Measurements from ENCODE around the gene KNG1.

Gene KNG1

DNA sequence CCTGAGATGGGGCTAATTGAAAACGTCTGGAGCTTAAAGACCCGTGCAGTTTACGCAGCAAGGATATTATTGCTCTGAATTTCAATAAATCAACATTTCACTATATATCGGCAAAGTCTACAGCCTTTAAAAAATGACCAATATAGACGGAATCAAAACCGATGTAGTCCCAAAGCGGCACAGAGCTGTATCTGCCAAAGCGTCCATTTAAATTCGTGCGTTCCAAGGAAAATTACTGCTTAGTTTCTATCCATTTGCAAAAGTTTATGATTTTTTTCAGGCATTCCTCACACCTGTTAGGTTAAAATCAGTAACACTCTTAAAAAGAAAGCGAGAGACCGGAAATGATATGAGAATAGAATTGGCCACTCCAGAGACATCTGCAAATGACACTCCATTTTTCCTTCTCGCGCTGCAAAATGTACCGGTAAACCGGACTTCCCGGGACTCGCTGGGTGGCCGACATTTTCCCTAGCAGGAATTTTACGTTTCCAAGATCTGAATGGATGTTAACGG lies 65.4 kb downstream of the KNG1 start:
- DNase-seq: no peak

DNA sequence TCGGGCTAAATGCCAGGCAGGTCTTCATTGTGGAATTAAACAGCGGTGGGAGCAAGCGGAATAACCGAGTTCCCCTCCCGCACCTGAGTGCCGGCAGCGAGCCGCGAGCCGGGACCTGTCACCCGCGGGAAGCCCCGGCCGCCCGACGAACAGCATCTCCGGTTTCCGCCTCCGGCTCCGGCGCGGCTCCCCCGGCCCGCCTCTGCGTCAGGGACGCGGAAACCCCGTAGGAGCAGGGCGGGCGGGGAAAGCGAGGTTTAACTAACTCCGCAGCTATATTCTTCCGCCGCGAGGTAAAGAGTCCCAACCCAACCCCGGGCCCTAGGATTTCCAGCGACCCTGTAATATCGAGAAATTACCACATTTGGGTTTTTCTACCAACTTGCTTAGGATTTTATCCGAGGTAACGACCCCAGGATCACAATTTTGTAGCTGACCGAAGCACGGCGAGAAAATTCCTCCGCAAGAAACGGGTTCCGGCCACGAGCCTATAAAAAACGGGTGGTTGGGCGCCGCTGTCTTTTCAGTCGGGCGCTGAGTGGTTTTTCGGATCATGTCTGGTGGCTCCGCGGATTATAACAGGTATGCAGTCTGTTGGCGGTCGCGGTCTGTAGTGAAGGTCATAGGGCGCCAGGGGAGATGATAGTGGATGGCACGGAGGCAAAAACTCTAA lies 66.0 kb downstream of the KNG1 start, which contains the start of gene EIF4A2:
TSS of gene EIF4A2 (plus strand) at position 520 of the 673 bp plus-strand sequence. CDS start at position 554, 34 bp downstream.
- DNase-seq: peak; percentile 93 to 94

DNA sequence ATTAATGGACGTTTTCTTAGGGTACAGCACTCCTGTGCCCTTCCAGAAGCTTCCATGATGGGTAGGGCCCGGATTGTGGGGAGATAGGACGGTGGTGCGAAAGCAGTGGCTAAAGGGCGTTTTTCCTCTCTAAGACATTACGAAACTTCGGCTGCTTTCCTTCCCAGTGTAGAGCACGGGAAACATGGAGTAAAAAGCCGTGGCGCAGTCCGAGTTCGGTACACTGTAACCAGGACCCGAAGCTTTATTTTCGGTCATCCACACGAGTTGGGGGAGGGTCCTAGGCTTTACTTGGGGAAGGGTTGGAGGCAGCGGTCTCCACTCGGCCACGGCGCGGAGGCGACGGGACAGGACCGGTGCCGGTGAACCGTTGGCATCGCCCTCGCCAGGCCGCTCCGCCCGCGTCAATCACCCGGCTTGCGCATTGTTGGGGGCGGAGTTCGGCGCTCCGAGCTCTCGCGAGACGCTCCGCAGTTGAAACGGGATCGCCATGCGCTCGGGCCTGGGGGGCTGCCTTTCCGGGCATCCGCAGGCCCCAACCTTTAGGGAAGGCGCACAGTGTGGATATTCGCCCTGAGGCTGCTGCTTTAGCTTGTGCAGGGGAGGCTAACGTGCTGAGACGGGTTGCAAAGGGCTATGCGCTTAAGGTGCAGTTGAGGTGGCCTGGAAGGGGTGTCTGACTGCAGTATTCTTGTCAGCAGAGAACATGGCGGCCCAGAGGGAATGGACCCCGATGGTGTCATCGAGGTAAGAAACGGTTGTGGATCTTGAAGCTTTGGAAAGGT lies 66.8 kb downstream of the KNG1 start:
- DNase-seq: peak; percentile 77 to 82

DNA sequence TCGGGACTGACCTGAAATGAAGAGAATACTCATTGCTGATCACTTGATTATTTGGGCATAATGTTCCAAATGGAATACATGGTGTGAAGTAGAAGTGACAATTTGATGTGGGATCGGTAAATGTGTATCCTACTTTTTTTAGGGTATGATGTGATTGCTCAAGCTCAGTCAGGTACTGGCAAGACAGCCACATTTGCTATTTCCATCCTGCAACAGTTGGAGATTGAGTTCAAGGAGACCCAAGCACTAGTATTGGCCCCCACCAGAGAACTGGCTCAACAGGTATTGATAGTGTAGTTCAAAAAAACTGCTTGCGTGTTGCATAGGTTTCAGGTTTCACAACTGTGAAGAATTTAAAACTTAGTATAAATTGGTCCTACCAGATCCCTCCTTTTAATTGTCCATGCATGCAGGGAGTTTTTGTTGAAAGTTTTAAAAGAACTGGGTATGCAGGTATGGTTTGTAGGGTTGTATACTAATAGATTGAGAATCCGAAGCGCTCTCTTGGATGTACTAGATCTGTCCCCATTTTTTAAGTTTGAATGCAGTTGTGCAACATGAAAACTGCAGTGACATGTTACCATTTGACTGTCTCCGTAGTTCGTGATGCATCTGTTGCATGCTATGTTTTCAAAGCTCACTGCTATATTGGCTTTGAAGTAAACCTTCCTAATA lies 67.8 kb downstream of the KNG1 start:
- DNase-seq: no peak

DNA sequence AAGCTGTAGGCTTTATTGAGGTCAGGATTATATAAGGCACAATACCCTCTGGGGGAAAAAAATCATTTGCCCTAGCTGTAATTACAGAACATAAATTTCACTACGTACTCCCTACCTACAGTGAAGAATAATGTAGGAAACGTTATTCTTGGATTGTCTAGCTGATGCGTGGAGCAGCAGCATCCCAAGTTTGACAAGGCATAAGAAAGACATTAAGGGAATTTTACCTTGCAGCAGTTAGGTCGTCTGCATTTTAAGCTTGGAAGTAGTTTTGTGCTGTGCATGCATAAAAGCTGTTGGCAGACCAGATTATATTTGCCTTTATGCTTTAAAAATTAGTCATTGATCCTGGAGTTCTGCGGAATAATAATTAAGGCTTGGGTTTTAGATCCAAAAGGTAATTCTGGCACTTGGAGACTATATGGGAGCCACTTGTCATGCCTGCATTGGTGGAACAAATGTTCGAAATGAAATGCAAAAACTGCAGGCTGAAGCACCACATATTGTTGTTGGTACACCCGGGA lies 68.4 kb downstream of the KNG1 start:
- no peak for DNase-seq

DNA sequence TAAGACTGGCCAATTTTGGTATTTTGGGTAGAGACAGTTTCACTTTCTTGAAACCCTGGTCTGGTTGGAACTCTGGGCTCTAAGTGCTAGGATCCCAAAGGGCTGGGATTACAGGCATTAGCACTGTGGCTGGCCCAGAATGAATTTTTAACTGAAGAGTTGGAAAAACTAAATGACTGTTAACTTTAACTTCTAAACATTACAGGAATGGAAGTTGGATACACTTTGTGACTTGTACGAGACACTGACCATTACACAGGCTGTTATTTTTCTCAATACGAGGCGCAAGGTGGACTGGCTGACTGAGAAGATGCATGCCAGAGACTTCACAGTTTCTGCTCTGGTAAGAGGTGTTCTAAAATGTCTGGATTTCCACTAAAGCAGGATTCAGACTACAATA lies 69.8 kb downstream of the KNG1 start:
- no peak for DNase-seq

DNA sequence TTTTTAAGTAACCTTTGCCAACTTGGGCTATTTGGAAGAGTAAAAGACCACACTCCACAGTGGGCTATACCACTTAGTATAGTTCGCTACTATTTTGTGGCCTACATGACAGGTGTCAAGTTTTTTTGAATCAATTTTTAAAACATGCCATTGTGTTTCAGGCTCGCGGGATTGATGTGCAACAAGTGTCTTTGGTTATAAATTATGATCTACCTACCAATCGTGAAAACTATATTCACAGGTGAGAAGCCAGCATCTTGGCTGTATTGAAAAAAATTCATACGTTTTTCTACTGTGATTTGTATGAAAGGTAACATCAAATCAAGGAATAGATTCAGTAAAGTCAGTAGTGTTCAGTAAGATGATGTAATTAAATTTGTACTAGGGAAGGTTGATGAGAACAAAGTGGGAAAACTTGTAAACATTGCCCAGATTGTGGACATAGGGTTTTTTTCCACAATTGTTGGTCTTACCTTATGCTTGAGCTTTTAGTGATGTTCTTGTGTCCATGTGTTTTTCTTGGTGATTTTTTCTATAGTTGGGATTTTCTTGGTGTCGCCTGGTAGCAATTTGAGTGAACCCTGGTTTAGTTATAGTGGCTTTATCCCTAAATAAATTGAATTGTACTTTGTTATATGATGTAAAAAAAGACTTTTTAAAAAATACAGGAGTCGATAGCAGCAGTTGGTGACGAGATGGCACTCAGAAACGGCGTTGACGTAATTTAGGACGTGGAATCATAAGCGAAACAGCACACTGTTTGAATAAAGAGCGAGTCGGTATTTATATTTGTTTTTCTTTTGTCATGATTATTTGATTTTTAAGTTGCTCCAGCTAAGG lies 70.7 kb downstream of the KNG1 start:
- no peak for DNase-seq

DNA sequence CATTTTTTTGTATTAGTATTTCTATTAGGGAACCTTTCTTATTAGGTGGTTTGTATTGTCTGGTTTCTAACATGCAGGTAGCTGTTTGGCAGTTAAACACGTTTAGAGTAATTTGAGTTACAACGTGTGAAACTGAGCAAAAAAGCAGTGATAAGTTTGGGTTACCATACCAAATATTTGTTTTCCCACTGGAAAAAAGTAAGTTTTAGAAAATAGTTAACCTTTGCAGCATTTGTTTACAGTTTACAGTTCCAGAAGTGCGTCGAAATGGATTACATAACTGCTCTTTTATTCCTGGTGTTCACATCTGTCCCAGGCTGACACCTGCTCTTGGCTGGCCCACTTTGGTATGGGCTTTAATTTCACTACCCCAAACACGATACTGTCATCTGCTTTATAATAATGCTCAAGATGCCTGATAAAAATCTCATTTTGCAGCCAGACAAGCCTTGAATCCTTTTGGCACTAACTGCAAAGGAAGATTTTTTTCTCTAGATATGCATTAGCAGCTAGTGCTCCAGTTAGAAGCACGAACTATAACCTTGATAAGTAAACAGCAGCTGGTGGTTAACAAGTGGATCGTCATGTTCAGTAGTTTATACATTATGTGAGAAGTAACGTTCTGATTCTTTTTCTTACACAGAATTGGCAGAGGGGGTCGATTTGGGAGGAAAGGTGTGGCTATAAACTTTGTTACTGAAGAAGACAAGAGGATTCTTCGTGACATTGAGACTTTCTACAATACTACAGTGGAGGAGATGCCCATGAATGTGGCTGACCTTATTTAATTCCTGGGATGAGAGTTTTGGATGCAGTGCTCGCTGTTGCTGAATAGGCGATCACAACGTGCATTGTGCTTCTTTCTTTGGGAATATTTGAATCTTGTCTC lies 71.6 kb downstream of the KNG1 start:
- no peak for DNase-seq

DNA sequence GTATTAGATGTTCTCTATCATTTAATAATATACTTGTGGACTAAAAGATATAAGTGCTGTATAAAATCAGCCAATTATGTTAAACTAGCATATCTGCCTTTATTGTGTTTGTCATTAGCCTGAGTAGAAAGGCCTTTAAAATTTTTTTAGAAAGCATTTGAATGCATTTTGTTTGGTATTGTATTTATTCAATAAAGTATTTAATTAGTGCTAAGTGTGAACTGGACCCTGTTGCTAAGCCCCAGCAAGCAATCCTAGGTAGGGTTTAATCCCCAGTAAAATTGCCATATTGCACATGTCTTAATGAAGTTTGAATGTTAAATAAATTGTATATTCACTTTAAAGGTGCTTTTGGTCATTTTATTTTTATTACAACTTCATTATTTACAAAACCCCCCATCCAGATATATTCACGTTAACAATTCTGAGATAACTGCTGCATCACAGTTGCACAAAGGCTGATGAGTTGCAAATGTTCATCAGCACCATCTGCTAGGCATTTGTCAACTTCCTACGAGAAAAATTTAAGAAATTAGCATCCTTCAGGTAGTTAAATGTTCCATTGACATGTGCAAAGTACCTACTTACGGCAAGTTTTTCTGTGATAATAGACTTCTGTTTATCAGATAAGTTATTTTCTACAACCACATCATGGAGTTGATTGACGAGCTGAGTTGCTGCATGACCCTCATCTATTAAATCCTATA lies 72.5 kb downstream of the KNG1 start:
- no peak for DNase-seq

DNA sequence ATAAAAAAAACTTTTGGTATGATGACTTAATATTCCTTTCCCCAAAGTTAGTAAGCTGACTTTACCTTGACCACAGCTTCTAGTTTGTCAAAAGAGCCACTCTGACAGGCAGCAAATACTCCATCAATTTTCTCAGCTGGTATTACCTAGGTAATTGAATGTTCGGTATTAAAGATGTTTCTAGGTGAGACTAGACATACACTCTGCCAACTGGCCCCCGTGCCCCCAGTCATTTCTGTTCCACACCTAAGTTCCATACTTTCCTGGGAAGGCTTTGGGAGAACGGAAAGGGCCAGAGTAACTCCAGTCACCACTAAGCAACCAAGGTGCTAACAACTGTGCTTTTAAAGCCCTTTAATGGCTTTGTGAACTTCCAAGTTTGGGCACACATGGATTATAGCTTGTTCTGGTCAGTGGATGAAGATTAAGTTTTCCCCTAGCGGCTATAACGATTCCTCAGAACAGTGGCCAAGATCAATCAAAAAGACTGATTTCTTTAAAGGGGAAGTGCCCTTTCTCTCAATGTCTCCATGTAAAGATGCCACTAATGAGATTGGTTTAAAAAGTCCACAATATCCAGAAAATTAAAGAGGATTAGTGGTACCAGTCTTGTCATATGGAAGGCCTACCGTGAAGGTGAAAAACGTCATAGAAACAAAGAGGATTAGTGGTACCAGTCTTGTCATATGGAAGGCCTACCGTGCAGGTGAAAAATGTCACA lies 73.3 kb downstream of the KNG1 start:
- DNase-seq: peak; percentile 70 to 72

All from activated T-cell treated with anti-CD3 and anti-CD28 coated beads, Interleukin-2, amount 50 U/mL, for 48 hours (primary cell).